Fibroblast of villous mesenchyme (primary cell): ENCODE results near the gene CFAP45. TPM values are rescaled to one million over a fixed set of nuclear protein-coding genes. Genes with fewer than 3 reads are reported as not detected.

Experiments used
- DNase-seq: peaks from one replicate; pipeline ENCODE4 v3.0.0-alpha.2; 2010; ENCODE audit warnings: low read depth
- H3K4me3 ChIP-seq: 2 replicates; pipeline ENCODE4 v1.5.1; 2011; ENCODE audit warnings: low read depth, mild to moderate bottlenecking, low read length
- total RNA-seq: library from RNA; depleted of rRNA; stranded (reverse); fragments of >200 nt; gene quantifications from 2 replicates; pipeline ENCODE4 v1.2.3, GENCODE V29; 2012
- TF ChIP-seq, protein P1 (sequence below): IDR thresholded peaks from 2 replicates; pipeline ENCODE4 v1.5.1; 2012; ENCODE audit warnings: low read depth, mild to moderate bottlenecking, low read length; ENCODE audit not compliant: insufficient read depth

CFAP45 gene
- total RNA-seq, 1 donor, result 0.43 TPM

DNA sequence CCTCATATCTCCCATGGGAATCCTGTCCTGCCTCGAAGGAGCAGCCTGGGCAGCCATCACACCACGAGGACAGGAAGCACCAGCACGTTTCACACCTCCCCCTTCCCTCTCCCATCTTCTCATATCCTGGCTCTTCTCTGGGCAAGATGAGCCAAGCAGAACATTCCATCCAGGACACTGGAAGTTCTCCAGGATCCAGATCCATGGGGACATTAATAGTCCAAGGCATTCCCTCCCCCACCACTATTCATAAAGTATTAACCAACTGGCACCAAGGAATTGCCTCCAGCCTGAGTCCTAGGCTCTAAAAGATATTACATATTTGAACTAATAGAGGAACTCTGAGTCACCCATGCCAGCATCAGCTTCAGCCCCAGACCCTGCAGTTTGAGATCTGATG, 64.6 kb downstream of the CFAP45 start:
- no peak overlapping the region for H3K4me3 ChIP-seq
- TF ChIP-seq, protein P1, sequence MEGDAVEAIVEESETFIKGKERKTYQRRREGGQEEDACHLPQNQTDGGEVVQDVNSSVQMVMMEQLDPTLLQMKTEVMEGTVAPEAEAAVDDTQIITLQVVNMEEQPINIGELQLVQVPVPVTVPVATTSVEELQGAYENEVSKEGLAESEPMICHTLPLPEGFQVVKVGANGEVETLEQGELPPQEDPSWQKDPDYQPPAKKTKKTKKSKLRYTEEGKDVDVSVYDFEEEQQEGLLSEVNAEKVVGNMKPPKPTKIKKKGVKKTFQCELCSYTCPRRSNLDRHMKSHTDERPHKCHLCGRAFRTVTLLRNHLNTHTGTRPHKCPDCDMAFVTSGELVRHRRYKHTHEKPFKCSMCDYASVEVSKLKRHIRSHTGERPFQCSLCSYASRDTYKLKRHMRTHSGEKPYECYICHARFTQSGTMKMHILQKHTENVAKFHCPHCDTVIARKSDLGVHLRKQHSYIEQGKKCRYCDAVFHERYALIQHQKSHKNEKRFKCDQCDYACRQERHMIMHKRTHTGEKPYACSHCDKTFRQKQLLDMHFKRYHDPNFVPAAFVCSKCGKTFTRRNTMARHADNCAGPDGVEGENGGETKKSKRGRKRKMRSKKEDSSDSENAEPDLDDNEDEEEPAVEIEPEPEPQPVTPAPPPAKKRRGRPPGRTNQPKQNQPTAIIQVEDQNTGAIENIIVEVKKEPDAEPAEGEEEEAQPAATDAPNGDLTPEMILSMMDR, result no peak
- no peak for DNase-seq

GRCh38 chr1:159832309-159832708, 67.7 kb downstream of the CFAP45 start:
- no peak for DNase-seq
- TF ChIP-seq, protein P1, result no peak
- no peak overlapping the region for H3K4me3 ChIP-seq

DNA sequence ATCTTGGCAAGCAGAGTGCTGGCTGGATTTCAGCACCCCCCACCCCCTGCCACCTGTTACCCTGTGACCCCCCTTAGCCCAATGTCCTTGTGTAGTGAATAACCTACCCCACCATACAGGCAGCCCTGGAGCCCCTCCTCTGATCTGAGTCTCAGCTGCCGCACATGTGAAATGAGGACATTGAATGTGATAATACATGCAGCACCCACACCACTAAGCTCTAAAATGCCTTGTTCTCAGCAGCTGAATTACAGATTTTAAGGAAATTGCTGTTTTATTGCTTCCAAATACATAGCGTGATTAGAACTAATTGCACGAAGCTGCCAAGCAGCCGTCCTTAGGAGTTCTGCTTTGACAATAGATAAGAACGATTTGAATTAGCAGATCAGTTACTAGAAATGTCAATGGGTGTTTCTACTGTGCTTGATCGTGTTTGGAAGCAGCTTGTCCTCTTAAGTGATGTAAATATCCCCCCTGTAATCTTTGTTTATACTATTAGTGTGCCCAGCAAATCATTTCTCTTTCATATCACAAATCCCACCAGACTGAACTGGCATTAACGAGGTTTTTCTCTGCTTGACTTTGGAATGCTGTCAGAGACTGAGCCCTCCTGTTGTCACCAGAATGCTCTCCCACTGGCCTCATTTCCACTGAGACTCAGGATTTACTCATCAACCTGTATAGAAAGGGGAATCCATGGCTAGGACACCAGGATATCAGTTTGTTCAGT, 68.4 kb downstream of the CFAP45 start:
- TF ChIP-seq, protein P1, result no peak
- H3K4me3 ChIP-seq, result no peak overlapping the region
- no peak for DNase-seq

DNA sequence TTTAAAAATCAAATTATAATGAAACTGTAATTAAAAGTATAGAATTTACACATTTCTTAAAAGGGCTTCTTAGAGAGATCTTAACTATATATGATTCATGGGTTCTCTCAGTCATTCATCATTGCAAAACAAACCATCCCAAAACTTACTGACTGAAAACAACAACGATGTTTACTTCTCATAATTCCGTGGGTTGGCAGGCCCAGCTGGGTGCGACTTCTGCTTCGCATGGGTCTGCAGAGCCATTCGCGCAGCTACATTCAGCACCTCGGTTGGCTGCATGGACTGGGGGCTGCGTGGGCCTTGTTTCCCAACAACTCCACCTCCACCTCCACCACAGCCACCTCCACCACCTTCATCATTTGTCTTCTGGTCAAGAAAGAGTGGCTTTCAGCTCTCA, 69.2 kb downstream of the CFAP45 start:
- no peak overlapping the region for H3K4me3 ChIP-seq
- DNase-seq, result no peak
- TF ChIP-seq, protein P1, result no peak

DNA sequence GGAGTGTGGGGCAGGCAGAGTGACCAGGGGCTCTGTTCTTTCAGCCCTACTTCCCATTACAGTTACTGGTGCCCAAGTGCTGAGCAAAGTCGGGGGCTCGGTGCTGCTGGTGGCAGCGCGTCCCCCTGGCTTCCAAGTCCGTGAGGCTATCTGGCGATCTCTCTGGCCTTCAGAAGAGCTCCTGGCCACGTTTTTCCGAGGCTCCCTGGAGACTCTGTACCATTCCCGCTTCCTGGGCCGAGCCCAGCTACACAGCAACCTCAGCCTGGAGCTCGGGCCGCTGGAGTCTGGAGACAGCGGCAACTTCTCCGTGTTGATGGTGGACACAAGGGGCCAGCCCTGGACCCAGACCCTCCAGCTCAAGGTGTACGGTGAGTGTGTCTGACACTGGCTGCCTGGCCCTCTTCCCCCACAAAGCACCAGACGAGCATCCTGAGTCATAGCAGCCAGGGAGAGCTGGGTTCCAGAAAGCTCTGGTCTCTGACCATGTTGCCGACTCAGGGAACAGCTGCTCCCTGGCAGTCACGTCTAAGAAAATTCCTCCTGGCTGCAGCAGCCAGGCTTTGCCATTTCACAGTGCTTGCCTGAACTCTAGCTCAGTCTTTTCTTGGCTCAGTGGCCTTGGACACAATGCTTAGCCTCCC, 70.0 kb downstream of the CFAP45 start:
- no peak overlapping the region for H3K4me3 ChIP-seq
- TF ChIP-seq, protein P1, result no peak
- DNase-seq, result peak; percentile 12

- no peak for DNase-seq
- H3K4me3 ChIP-seq, result no peak overlapping the region
- TF ChIP-seq, protein P1, result peak; percentile 27
Observed at GRCh38 chr1:159829273-159829634, 70.7 kb downstream of the CFAP45 start.
